Activated CD4-positive, alpha-beta memory T cell treated with anti-CD3 and anti-CD28 coated beads for 36 hours (primary cell): ENCODE measurements around the gene PRM1. TPM values are rescaled to one million over a fixed set of nuclear protein-coding genes. Genes with fewer than 3 reads are reported as not detected.
"Not testable (repeated sequence)": the region's sequence is repeated elsewhere in the genome, so short reads cannot be mapped to it uniquely, and the experiment has no call there.

ENCODE experiments used
- CTCF ChIA-PET: fragments of 350-600 bp; sonication (Branson Sonifier 250); formaldehyde crosslinking; loops from one replicate; lab custom pipeline; 2021; ENCODE audit warnings: antibody characterized with exemption, inconsistent platforms; lab: Charles Lee
- POLR2A ChIA-PET: fragments of 350-600 bp; sonication (Branson Sonifier 250); formaldehyde crosslinking; loops from one replicate; lab custom pipeline; 2021; ENCODE audit warnings: antibody characterized with exemption; lab: Charles Lee
- DNase-seq: peaks from one replicate; pipeline ENCODE4 v3.0.0-alpha.2; 2020
- H3K27ac Mint-ChIP-seq: one replicate; pipeline ENCODE4 v1.8.0; 2021; ENCODE audit warnings: mixed read lengths
- H3K27me3 Mint-ChIP-seq: one replicate; pipeline ENCODE4 v1.8.0; 2021; ENCODE audit warnings: mixed read lengths
- H3K36me3 Mint-ChIP-seq: one replicate; pipeline ENCODE4 v1.8.0; 2021; ENCODE audit warnings: mixed read lengths
- H3K4me1 Mint-ChIP-seq: one replicate; pipeline ENCODE4 v1.8.0; 2021; ENCODE audit warnings: low read depth, mixed read lengths
- H3K4me3 Mint-ChIP-seq: one replicate; pipeline ENCODE4 v1.8.0; 2021; ENCODE audit warnings: mild to moderate bottlenecking, mixed read lengths
- H3K9me3 Mint-ChIP-seq: one replicate; pipeline ENCODE4 v1.8.0; 2021; ENCODE audit warnings: mixed read lengths
- intact Hi-C: fragments of 100-400 bp; cut with micrococcal nuclease; formaldehyde crosslinking; loops from one replicate; pipeline ENCODE4 v1.15.1; 2023
- total RNA-seq, 2 experiments: library from RNA; stranded (reverse); gene quantifications; one replicate each; pipeline ENCODE4 v1.2.3, GENCODE V29; 2021

Gene PRM1
- total RNA-seq, 2 experiments from 2014 or later, result not detected

- intact Hi-C loops, result no loop called here
- H3K36me3 Mint-ChIP-seq, result no peaks in the 10 kb centered on the region
- H3K9me3 Mint-ChIP-seq, result no peaks in the 10 kb centered on the region
- H3K27ac Mint-ChIP-seq, result no peak overlapping the region
- DNase-seq, result no peak
- H3K4me1 Mint-ChIP-seq, result peaks cover 18% of the 10 kb centered on the region
- H3K4me3 Mint-ChIP-seq, result no peak overlapping the region
- CTCF ChIA-PET, result interaction anchor here (0.8 kb wide), 1 partner anchor 317 kb away, joined by 3 read pairs; no protein-coding TSS in a partner anchor
- POLR2A ChIA-PET, result no interaction called here
- H3K27me3 Mint-ChIP-seq, result no peaks in the 10 kb centered on the region
Measured at GRCh38 chr16:11300560-11300892, 19.4 kb upstream of the PRM1 start.

DNA sequence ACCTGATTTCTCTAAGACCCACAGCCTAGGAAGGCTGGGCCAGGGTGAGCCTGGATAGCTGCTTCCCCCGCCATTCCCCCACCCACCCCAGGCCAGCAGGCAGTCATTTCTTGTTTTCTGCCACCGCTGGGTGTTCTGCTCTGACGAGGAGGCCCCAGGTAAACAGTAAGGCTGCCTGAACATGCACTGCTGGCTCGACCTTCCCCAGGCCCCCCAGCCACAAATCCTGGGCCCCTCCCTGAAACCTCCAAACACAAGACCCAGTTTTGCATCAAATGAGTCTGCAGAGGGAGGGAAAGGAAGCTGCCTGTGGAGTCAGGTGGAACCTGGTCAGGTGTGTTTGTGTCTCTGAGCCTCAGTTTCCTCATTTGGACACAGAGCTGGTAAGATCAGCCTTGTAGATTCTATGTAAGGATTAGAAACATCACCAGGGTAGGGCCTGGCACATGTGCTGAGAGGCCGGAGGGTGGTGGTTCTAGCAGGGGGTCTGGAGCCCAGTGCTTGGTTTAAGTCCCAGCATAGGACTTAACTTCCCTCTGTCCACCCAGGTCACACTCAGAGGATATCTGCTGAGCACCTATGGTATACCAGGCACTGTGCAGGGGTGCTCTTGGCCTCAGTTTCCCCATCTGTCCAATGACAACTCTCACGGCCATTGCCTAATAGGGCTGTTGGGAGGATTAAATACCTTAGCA is 18.9 kb upstream of the PRM1 start:
- no peaks in the 10 kb centered on the region for H3K36me3 Mint-ChIP-seq
- ChIA-PET POLR2A (no interaction called here), CTCF (interaction anchor here (3.3 kb wide), 1 partner anchor 336 kb away, joined by 11 read pairs; no protein-coding TSS in a partner anchor)
- peaks cover 18% of the 10 kb centered on the region for H3K4me1 Mint-ChIP-seq
- H3K27me3 Mint-ChIP-seq, result no peaks in the 10 kb centered on the region
- DNase-seq, result no peak
- no peaks in the 10 kb centered on the region for H3K9me3 Mint-ChIP-seq
- H3K27ac Mint-ChIP-seq, result no peak overlapping the region
- no peak overlapping the region for H3K4me3 Mint-ChIP-seq
- intact Hi-C loops, result loop anchor here (5.0 kb wide), 1 partner anchor 38 kb away; no protein-coding TSS in a partner anchor

DNA sequence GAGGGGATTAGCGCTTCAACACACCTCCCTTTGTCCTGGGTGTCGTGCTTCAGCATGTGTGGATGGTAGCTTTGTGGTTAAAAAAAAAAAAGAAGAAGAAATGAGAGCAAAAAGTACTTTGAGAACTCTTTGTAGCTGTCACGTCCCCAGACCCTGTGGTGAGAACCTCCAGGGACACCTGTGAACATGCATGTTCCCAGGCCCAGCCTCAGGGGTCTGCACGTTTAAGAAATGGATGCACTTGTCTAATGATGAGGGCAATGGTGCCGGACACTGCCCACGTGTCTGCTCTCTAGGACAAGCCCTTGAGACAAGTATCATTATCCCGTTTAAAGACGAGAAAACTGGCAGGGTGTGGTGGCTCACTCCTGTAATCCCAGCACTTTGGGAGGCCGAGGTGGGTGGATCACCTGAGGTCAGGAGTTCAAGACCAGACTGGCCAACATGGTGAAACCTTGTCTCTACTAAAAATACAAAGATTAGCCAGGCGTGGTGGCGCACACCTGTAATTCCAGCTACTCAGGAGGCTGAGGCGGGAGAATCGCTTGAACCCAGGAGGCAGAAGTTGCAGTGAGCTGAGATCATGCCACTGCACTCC is 17.9 kb upstream of the PRM1 start:
- not testable (repeated sequence) for H3K27ac Mint-ChIP-seq, H3K4me3 Mint-ChIP-seq, H3K9me3 Mint-ChIP-seq, DNase-seq, H3K27me3 Mint-ChIP-seq, H3K36me3 Mint-ChIP-seq
- intact Hi-C loops, result loop anchor here (5.0 kb wide), 1 partner anchor 37 kb away; no protein-coding TSS in a partner anchor
- POLR2A ChIA-PET, result interaction anchor here (1.7 kb wide), 1 partner anchor 43 kb away, joined by 5 read pairs; the partner anchor contains the start of gene SOCS1
- CTCF ChIA-PET, result interaction anchor here (3.3 kb wide), 1 partner anchor 335 kb away, joined by 11 read pairs; no protein-coding TSS in a partner anchor
- peaks cover 18% of the 10 kb centered on the region for H3K4me1 Mint-ChIP-seq

DNA sequence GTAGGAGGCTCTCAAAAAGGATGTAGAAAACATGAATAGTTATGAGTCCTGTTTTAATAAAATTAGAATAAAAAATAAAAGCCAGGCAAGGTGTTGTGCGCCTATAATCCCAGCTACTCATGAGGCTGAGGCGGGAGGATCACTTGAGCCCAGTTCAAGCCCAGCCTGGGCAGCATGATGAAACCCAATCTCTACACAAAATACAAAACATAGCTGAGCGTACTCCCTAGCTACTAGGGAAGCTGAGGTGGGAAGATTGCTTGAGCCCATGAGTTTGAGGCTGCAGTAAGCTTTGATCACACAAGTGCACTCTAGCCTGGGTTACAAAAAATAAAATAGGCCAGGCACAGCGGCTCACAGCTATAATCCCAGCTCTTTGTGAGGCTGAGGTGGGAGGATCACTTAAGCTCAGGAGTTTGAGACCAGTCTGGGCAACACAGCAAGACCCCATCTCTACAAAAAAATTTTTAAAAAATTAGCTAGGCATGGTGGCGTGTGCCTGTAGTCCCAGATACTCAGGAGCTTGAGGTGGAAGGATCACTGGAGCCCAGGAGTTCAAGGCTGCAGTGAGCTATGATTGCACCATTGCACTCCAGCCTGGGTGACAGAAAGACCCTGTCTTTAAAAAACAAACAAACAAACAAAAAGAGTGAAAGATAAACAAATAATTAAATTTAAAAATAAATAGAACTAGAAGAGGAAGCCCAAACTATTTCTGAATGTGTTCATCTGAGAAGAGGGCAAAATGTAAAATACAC is 17.2 kb upstream of the PRM1 start:
- intact Hi-C loops, result loop anchor here (5.0 kb wide), 1 partner anchor 36 kb away; no protein-coding TSS in a partner anchor
- Mint-ChIP-seq H3K27ac (peak overlapping the region; percentile 49), H3K4me1 (peaks cover 18% of the 10 kb centered on the region), H3K36me3 (no peaks in the 10 kb centered on the region), H3K9me3 (no peaks in the 10 kb centered on the region), H3K4me3 (no peak overlapping the region), H3K27me3 (peaks cover 1% of the 10 kb centered on the region)
- ChIA-PET CTCF (interaction anchor here (0.6 to 3.3 kb wide), 5 partner anchors 28 to 334 kb away, joined by 3 to 11 read pairs (median 4); no protein-coding TSS in a partner anchor), POLR2A (interaction anchor here (0.7 to 1.7 kb wide), 3 partner anchors 40 to 55 kb away, joined by 3 to 5 read pairs (median 4); partner anchors contain the start of gene SOCS1)
- no peak for DNase-seq

DNA sequence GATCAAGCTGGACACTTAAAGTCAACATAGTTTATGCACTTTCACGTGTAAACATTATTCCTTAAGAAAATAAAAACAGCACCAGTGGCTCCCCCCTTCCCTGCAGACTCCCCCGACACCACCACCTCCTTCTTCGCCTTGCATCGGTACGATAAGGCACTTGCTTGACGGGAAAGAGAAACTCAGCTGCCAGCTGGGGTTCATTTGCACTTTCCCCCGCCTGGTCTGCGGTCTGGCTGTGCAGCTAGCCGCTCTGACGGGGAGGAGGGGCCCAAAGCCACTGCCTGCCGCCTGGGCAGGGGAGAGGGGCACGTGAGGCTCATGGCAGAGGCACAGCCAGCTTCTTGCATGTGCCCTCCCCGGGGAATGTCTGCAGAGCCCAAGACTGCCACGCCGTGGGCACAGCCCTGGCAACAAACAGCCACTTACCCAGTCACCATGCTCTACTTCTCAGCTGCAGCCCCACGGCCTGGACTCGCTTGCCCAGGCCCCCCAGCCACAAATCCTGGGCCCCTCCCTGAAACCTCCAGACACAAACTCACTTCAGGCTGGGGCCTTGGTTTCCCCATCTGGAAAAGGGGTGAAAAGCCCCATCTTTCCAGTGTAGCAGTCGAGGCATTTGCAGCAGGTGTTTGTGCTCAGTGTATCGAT is 16.5 kb upstream of the PRM1 start:
- intact Hi-C loops, result loop anchor here (5.0 kb wide), 1 partner anchor 35 kb away; no protein-coding TSS in a partner anchor
- Mint-ChIP-seq H3K36me3 (no peaks in the 10 kb centered on the region), H3K4me3 (peak overlapping the region; percentile 49), H3K27me3 (peaks cover 6% of the 10 kb centered on the region), H3K27ac (peak overlapping the region; percentile 49), H3K4me1 (peaks cover 18% of the 10 kb centered on the region), H3K9me3 (no peaks in the 10 kb centered on the region)
- DNase-seq, result peak; percentile 82
- ChIA-PET CTCF (interaction anchor here (0.6 to 3.3 kb wide), 6 partner anchors 28 to 334 kb away, joined by 3 to 11 read pairs (median 4); no protein-coding TSS in a partner anchor), POLR2A (interaction anchor here (0.7 to 1.7 kb wide), 4 partner anchors 34 to 56 kb away, joined by 3 to 5 read pairs (median 4); partner anchors contain the start of gene SOCS1)

- no peak for DNase-seq
- Mint-ChIP-seq H3K9me3 (no peaks in the 10 kb centered on the region), H3K36me3 (no peaks in the 10 kb centered on the region), H3K4me3 (peak overlapping the region; percentile 49), H3K27me3 (peaks cover 6% of the 10 kb centered on the region), H3K27ac (peak overlapping the region; percentile 49), H3K4me1 (peaks cover 18% of the 10 kb centered on the region)
- intact Hi-C loops, result loop anchor here (5.0 kb wide), 1 partner anchor 35 kb away; no protein-coding TSS in a partner anchor
- CTCF ChIA-PET, result interaction anchor here (0.8 to 3.3 kb wide), 4 partner anchors 34 to 333 kb away, joined by 3 to 11 read pairs (median 4); no protein-coding TSS in a partner anchor
- POLR2A ChIA-PET, result interaction anchor here (0.7 to 1.4 kb wide), 3 partner anchors 33 to 57 kb away, joined by 3 to 4 read pairs (median 4); no protein-coding TSS in a partner anchor
Measured at GRCh38 chr16:11296706-11297491, 15.8 kb upstream of the PRM1 start.

DNA sequence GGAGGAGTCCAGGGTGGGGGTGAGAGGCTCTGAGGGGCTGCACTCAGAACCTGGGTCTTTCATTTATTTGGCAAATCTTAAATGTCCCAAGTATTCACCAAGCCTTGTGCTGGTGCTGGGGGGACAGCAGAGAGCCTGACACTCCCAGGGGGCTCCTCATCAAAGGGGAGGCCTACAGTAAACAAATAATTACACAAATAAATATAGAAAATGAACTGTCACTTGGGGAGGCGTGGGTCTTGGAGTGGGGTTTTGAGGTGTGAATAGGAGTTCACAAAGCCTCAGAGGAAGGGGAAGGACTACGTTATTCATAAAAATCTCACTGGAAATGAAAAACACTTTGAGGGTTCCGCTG is 15.2 kb upstream of the PRM1 start:
- no peaks in the 10 kb centered on the region for H3K36me3 Mint-ChIP-seq

DNA sequence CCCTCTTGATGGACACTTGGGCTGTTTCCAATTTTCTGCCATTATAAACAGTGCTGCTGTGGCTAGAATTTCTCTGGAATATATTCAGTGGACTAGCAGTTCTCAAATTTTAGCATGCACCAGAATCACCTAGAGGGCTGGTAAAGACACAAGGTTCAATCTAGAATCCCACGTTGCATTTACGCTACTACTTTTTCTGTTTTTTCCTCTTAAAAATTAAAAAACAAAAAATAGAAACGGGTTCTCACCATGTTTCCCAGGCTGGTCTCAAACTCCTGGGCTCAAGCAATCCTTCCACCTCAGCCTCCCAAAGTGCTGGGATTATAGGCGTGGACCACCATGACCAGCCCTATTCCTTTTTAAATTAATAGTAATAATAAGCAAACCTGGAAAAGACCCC is 14.5 kb upstream of the PRM1 start:
- ChIA-PET POLR2A (no interaction called here), CTCF (no interaction called here)
- Mint-ChIP-seq H3K9me3 (no peaks in the 10 kb centered on the region), H3K27me3 (peaks cover 6% of the 10 kb centered on the region), H3K27ac (no peak overlapping the region), H3K36me3 (no peaks in the 10 kb centered on the region), H3K4me1 (peaks cover 18% of the 10 kb centered on the region), H3K4me3 (no peak overlapping the region)
- no peak for DNase-seq
- intact Hi-C loops, result loop anchor here (5.0 kb wide), 1 partner anchor 33 kb away; no protein-coding TSS in a partner anchor

More for the DNA sequence above, 15.2 kb upstream of the PRM1 start:
- H3K27me3 Mint-ChIP-seq, result peaks cover 6% of the 10 kb centered on the region
- no peak for DNase-seq
- H3K4me3 Mint-ChIP-seq, result no peak overlapping the region
- peaks cover 18% of the 10 kb centered on the region for H3K4me1 Mint-ChIP-seq
- intact Hi-C loops, result loop anchor here (5.0 kb wide), 1 partner anchor 34 kb away; no protein-coding TSS in a partner anchor
- H3K27ac Mint-ChIP-seq, result peak overlapping the region; percentile 33
- H3K9me3 Mint-ChIP-seq, result no peaks in the 10 kb centered on the region
- POLR2A ChIA-PET, result interaction anchor here (1.4 kb wide), 1 partner anchor 32 kb away, joined by 4 read pairs; no protein-coding TSS in a partner anchor
- CTCF ChIA-PET, result no interaction called here

GRCh38 chr16:11292076-11292748 is 11.1 kb upstream of the PRM1 start:
- peaks cover 10% of the 10 kb centered on the region for H3K27me3 Mint-ChIP-seq
- H3K27ac Mint-ChIP-seq, result no peak overlapping the region
- DNase-seq, result no peak
- H3K9me3 Mint-ChIP-seq, result no peaks in the 10 kb centered on the region
- intact Hi-C loops, result no loop called here
- CTCF ChIA-PET, result interaction anchor here (0.8 kb wide), 1 partner anchor 328 kb away, joined by 3 read pairs; no protein-coding TSS in a partner anchor
- no peaks in the 10 kb centered on the region for H3K36me3 Mint-ChIP-seq
- H3K4me3 Mint-ChIP-seq, result no peak overlapping the region
- H3K4me1 Mint-ChIP-seq, result peaks cover 13% of the 10 kb centered on the region
- POLR2A ChIA-PET, result no interaction called here

DNA sequence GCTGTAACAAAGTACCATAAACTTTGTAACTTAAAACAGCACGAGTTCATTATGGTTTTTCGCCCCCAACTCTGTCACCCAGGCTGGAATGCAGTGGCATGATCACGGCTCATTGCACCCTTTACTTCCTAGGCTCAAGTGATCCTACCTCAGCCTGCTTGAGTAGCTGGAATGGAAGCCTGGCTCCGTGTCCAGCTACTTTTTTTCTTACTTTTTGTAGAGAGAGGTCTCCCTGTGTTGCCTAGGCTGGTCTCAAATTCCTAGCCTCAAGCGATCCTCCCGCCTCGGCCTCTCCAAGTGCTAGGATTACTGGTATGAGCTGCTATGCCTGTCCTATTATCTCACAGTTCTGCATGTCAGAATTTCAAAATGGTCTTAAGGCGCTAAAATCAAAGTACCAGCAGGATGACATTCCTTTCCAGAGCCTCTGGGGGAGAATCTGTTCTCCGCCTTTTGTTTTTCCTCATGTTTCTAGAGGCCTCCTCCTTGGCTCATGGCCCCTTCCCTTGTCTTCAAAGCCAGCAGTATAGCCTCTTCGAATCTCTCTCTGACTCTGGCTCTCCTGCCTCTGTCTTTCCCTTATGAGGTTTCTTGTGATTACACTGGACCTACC is 10.1 kb upstream of the PRM1 start:
- DNase-seq, result no peak
- no peak overlapping the region for H3K27ac Mint-ChIP-seq
- H3K9me3 Mint-ChIP-seq, result no peaks in the 10 kb centered on the region
- H3K27me3 Mint-ChIP-seq, result peaks cover 10% of the 10 kb centered on the region
- intact Hi-C loops, result no loop called here
- H3K4me3 Mint-ChIP-seq, result no peak overlapping the region
- H3K36me3 Mint-ChIP-seq, result no peaks in the 10 kb centered on the region
- H3K4me1 Mint-ChIP-seq, result peaks cover 10% of the 10 kb centered on the region
- ChIA-PET CTCF (interaction anchor here (0.8 kb wide), 1 partner anchor 327 kb away, joined by 3 read pairs; no protein-coding TSS in a partner anchor), POLR2A (no interaction called here)
